Neural cell (in vitro differentiated cells): ENCODE results near the gene CCDC181.

Source experiments
- CTCF ChIP-seq: fragments of 450-650 bp; IDR thresholded peaks from 2 replicates; pipeline ENCODE4 v1.5.1; 2014; ENCODE audit warnings: antibody characterized with exemption, mild to moderate bottlenecking, moderate library complexity; ENCODE audit not compliant: poor library complexity, severe bottlenecking
- EP300 ChIP-seq: fragments of 450-650 bp; conservative IDR thresholded peaks from 2 replicates; pipeline ENCODE4 v1.6.1; 2014; ENCODE audit warnings: antibody characterized with exemption, mild to moderate bottlenecking, moderate library complexity; ENCODE audit not compliant: poor library complexity, severe bottlenecking
- EZH2 ChIP-seq: fragments of 200-600, 300-800 bp; shearing (Covaris generic), sonication (generic); IDR thresholded peaks from 2 replicates; pipeline ENCODE4 v1.6.1; 2014; ENCODE audit warnings: antibody characterized with exemption, low read length, borderline replicate concordance, mild to moderate bottlenecking; ENCODE audit not compliant: insufficient read depth, poor library complexity, severe bottlenecking
- POLR2AphosphoS5 ChIP-seq: IDR thresholded peaks from 2 replicates; pipeline ENCODE4 v1.6.1; 2012
- RAD21 ChIP-seq: fragments of 450-650 bp; conservative IDR thresholded peaks from 2 replicates; pipeline ENCODE4 v1.6.1; 2014; ENCODE audit warnings: antibody characterized with exemption, mild to moderate bottlenecking, moderate library complexity
- REST ChIP-seq: IDR thresholded peaks from 2 replicates; pipeline ENCODE4 v1.6.1; 2012; ENCODE audit warnings: borderline replicate concordance
- TAF1 ChIP-seq: IDR thresholded peaks from 2 replicates; pipeline ENCODE4 v1.6.1; 2012; ENCODE audit warnings: low read depth

GRCh38 chr1:169457443-169457842 is 30.2 kb upstream of the CCDC181 start:
- TF ChIP-seq CTCF (no peak), EZH2 (no peak), RAD21 (no peak), TAF1 (no peak), POLR2AphosphoS5 (no peak), EP300 (no peak), REST (no peak)
